ENCODE measurements around the gene PPP2R3A. TPM values are rescaled to one million over a fixed set of nuclear protein-coding genes. Genes with fewer than 3 reads are reported as not detected.
"Not testable (repeated sequence)": the region's sequence is repeated elsewhere in the genome, so short reads cannot be mapped to it uniquely, and the experiment has no call there.

Gene PPP2R3A
- total RNA-seq, 1 donor from 2014 or later, result 35.0 TPM

DNA sequence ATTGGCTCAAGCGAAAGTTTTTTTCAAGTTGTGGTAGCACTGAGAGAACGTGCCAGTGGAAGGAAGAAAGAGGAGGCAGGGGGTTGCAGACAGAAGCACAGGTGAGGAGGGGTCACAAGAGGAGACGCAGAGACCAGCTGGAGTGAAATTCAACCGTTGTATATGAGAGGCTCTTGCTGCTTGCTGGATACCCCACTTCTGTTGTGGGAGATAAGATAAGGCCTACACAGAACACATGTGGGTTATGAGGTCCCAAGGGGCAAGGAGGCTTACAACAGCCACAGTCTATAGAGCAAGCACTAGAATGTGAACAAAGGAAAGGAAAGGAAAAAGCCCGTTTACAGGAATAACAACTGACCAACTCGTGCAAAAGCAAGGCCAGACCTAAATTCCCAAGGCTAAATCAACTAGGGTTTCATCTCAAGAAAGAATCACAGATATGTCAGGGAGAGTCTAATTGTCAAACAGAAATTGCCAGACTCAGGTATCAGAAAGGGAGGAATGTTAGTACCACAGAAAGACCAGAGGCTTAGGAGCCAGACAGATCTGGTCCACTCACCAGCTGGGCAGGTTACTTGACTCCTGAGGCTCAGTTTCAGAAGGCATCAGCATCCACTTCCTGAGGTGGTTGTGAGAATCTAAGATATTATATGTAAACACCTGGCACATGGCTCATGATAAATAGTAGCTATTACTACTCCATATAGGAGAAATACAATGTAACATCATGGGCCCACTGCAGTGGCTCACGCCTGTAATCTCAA, 169.7 kb downstream of the PPP2R3A start:
- no peak overlapping the region for H3K27ac Mint-ChIP-seq
- TF ChIP-seq, protein P1, sequence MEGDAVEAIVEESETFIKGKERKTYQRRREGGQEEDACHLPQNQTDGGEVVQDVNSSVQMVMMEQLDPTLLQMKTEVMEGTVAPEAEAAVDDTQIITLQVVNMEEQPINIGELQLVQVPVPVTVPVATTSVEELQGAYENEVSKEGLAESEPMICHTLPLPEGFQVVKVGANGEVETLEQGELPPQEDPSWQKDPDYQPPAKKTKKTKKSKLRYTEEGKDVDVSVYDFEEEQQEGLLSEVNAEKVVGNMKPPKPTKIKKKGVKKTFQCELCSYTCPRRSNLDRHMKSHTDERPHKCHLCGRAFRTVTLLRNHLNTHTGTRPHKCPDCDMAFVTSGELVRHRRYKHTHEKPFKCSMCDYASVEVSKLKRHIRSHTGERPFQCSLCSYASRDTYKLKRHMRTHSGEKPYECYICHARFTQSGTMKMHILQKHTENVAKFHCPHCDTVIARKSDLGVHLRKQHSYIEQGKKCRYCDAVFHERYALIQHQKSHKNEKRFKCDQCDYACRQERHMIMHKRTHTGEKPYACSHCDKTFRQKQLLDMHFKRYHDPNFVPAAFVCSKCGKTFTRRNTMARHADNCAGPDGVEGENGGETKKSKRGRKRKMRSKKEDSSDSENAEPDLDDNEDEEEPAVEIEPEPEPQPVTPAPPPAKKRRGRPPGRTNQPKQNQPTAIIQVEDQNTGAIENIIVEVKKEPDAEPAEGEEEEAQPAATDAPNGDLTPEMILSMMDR (IDR thresholded peaks at IDR 0.05; ENCODE audit: unreplicated experiment), result no peak
- no peak for DNase-seq (ENCODE audit: low spot score, unreplicated experiment)
- H3K4me1 Mint-ChIP-seq (ENCODE audit: low read depth), result peaks cover 13% of the 10 kb centered on the region
- no peak overlapping the region for H3K4me3 Mint-ChIP-seq (ENCODE audit: low read depth)
- H3K27me3 Mint-ChIP-seq, result no peaks in the 10 kb centered on the region
- H3K36me3 Mint-ChIP-seq (ENCODE audit: insufficient read depth), result peaks cover 12% of the 10 kb centered on the region
- peaks cover 2% of the 10 kb centered on the region for H3K9me3 Mint-ChIP-seq (ENCODE audit: low read depth)

DNA sequence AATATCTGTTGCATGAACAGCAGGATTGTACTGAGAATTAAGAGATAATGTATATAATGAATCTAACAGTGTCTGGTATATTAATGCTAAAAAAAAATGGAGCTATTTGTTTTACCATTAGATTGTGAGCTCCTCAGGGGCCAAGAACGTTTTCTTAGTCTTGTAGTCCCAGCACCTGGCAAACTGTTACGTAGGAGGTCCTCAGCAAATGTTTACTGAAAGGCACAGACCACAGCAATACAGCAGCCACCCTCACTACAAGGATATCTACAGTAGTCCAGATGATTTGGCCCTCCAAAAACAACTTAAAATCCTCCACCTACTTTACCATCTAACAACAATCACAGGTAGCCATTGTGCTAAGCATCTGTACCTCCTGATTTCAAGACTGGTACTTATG, 170.9 kb downstream of the PPP2R3A start:
- Mint-ChIP-seq H3K27me3 (no peaks in the 10 kb centered on the region), H3K9me3 (ENCODE audit: low read depth) (no peaks in the 10 kb centered on the region), H3K4me3 (ENCODE audit: low read depth) (no peak overlapping the region), H3K4me1 (ENCODE audit: low read depth) (peaks cover 13% of the 10 kb centered on the region), H3K36me3 (ENCODE audit: insufficient read depth) (peaks cover 9% of the 10 kb centered on the region), H3K27ac (peak overlapping the region; percentile 27)
- TF ChIP-seq, protein P1 (IDR thresholded peaks at IDR 0.05; ENCODE audit: unreplicated experiment), result no peak
- DNase-seq (ENCODE audit: low spot score, unreplicated experiment), result no peak

DNA sequence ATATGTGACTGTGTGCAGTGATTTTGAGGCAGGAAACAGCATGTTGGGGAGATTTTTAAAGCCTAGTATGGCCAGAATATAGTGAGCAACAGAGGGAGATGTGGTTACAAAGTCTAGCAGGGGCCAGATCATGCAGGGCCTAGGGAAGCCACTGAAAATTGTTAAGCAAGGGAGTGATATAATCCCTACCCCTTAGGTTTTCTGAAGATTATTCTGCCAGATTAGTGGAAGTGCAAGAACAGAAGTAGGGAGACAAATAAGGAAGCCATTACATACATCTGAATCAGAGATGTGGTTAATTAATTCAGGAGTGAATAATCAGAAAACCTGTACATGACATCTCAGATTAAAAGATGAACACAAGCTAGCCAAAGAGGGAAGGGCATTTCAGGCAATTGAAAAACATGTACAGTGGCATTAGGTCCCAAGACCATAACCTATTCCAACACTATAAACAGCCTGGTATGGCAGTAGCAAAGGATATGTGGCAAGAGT, 175.8 kb downstream of the PPP2R3A start:
- no peak overlapping the region for H3K4me3 Mint-ChIP-seq (ENCODE audit: low read depth)
- no peaks in the 10 kb centered on the region for H3K9me3 Mint-ChIP-seq (ENCODE audit: low read depth)
- H3K27ac Mint-ChIP-seq, result no peak overlapping the region
- H3K36me3 Mint-ChIP-seq (ENCODE audit: insufficient read depth), result peaks cover 24% of the 10 kb centered on the region
- H3K27me3 Mint-ChIP-seq, result no peaks in the 10 kb centered on the region
- no peak for DNase-seq (ENCODE audit: low spot score, unreplicated experiment)
- peaks cover 18% of the 10 kb centered on the region for H3K4me1 Mint-ChIP-seq (ENCODE audit: low read depth)
- TF ChIP-seq, protein P1 (IDR thresholded peaks at IDR 0.05; ENCODE audit: unreplicated experiment), result no peak

DNA sequence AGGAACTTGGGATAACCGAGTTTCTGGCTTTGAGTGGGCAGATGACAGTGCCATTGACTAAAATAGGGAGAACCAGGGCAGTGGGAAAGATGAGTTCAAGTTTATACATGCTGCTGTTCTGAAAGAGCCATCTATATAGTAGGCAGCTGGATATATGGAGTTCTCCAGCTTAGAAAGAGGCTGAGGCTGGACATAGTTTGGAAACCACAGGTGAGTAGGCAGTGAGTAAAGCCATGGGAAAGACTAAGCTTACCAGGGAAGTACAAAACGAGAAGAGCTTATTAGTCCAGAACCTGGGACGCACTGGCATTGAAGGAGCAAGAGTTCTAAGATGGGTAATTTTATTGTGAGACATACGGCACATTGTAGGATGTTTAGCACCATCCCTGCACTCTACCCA, 176.4 kb downstream of the PPP2R3A start:
- Mint-ChIP-seq H3K27ac (peak overlapping the region; percentile 53), H3K9me3 (ENCODE audit: low read depth) (no peaks in the 10 kb centered on the region), H3K36me3 (ENCODE audit: insufficient read depth) (peaks cover 22% of the 10 kb centered on the region), H3K4me3 (ENCODE audit: low read depth) (no peak overlapping the region), H3K27me3 (no peaks in the 10 kb centered on the region), H3K4me1 (ENCODE audit: low read depth) (peaks cover 13% of the 10 kb centered on the region)
- TF ChIP-seq, protein P1 (IDR thresholded peaks at IDR 0.05; ENCODE audit: unreplicated experiment), result no peak
- no peak for DNase-seq (ENCODE audit: low spot score, unreplicated experiment)

DNA sequence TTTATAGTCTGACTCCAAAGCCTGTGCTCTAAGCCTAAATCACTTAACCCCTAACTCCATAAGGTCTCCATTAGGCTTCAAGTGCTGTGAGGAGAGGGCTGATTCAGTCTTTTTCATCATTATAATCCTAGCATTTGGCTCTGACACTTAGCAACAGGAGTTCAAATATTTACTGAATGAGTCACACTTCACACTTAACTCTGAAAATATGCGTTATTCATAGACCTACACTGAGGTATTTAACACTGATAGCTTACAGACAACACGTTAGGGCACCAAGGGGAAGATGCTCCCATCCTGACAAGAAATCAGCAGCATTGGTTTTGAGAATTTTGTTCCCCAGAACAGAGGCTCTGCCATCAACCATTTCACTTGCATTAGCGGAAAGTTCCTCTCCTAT, 177.1 kb downstream of the PPP2R3A start:
- Mint-ChIP-seq H3K9me3 (ENCODE audit: low read depth) (no peaks in the 10 kb centered on the region), H3K27me3 (no peaks in the 10 kb centered on the region), H3K36me3 (ENCODE audit: insufficient read depth) (peaks cover 22% of the 10 kb centered on the region), H3K4me3 (ENCODE audit: low read depth) (no peak overlapping the region), H3K27ac (peak overlapping the region; percentile 53), H3K4me1 (ENCODE audit: low read depth) (peaks cover 14% of the 10 kb centered on the region)
- no peak for DNase-seq (ENCODE audit: low spot score, unreplicated experiment)
- TF ChIP-seq, protein P1 (IDR thresholded peaks at IDR 0.05; ENCODE audit: unreplicated experiment), result no peak

DNA sequence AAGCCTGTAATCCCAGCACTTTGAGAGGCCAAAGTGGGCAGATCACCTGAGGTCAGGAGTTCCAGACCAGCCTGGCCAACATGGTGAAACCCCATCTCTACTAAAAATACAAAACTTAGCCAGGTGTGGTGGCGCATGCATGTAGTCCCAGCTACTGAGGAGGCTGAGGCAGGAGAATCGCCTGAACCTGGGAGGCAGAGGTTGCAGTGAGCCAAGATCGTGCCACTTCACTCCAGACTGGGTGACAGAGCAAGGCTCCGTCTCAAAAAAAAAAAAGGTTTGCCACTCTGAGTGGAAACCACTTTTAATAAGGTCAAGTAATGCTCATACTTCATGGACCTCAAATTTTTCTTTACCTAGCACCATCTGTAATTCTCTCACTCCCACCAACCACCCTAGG, 178.9 kb downstream of the PPP2R3A start:
- not testable (repeated sequence) for H3K27me3 Mint-ChIP-seq; H3K4me3 Mint-ChIP-seq (ENCODE audit: low read depth); H3K9me3 Mint-ChIP-seq (ENCODE audit: low read depth); DNase-seq (ENCODE audit: low spot score, unreplicated experiment)
- peaks cover 17% of the 10 kb centered on the region for H3K36me3 Mint-ChIP-seq (ENCODE audit: insufficient read depth)
- H3K4me1 Mint-ChIP-seq (ENCODE audit: low read depth), result peaks cover 17% of the 10 kb centered on the region
- peak overlapping the region; percentile 20 for H3K27ac Mint-ChIP-seq
